HUES64 (cell line): Measurements from ENCODE around the gene CDH23.

Source experiments
- H3K27ac ChIP-seq: 2 replicates; pipeline ENCODE4 v1.7.0; 2013; ENCODE audit warnings: low read depth, low read length, inconsistent platforms
- H3K27me3 ChIP-seq: 2 replicates; pipeline ENCODE4 v1.6.1; 2013; ENCODE audit warnings: mild to moderate bottlenecking, low read length; ENCODE audit not compliant: insufficient read depth
- H3K36me3 ChIP-seq: 2 replicates; pipeline ENCODE4 v1.6.1; 2013; ENCODE audit warnings: mild to moderate bottlenecking, low read length; ENCODE audit not compliant: insufficient read depth
- H3K4me1 ChIP-seq: 2 replicates; pipeline ENCODE4 v1.6.1; 2013; ENCODE audit warnings: mild to moderate bottlenecking, low read length, moderate library complexity; ENCODE audit not compliant: insufficient read depth
- H3K4me3 ChIP-seq: 2 replicates; pipeline ENCODE4 v1.5.1; 2013; ENCODE audit warnings: mild to moderate bottlenecking, low read length, moderate library complexity
- H3K9ac ChIP-seq: 2 replicates; pipeline ENCODE4 v1.6.1; 2013; ENCODE audit warnings: mild to moderate bottlenecking, low read depth, low read length
- H3K9me3 ChIP-seq: 2 replicates; pipeline ENCODE4 v1.6.1; 2013; ENCODE audit warnings: low read depth, low read length; ENCODE audit not compliant: insufficient read depth
- WGBS: fragments of 150-250, 120-280 bp; methylation state at CpG from one replicate; pipeline ENCODE4 v1.1.7; 2013; ENCODE audit warnings: missing lambda C conversion rate; 5-methylcytosine and 5-hydroxymethylcytosine counted together

CDH23 gene

DNA sequence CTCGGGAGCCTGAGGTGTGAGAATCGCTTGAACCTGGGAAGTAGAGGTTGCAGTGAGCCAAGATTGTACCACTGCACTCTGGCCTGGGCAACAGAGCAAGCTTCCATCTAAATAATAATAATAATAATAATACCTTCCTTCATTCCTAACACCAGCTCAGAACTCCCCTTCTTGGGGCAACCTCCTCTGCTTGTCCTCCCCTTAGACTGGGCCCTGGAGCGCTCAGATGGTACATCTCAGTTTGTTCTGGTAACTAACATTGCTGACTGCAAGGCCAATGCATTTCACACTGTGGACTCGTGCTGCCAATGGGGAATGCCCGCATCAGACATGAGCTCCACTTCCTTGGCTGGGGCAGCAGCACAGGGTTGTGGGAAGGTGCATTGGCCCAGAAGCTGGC, 245.3 kb downstream of the CDH23 start:
- H3K27ac ChIP-seq = no peak overlapping the region
- no peaks in the 10 kb centered on the region for H3K9me3 ChIP-seq
- no peak overlapping the region for H3K4me3 ChIP-seq
- no peak overlapping the region for H3K9ac ChIP-seq
- no peaks in the 10 kb centered on the region for H3K36me3 ChIP-seq
- H3K27me3 ChIP-seq = no peaks in the 10 kb centered on the region; the same call in 1 of the 2 replicates
- peaks cover 19% of the 10 kb centered on the region for H3K4me1 ChIP-seq
- WGBS = 87% methylated on average over 5 of the region's 5 CpGs

DNA sequence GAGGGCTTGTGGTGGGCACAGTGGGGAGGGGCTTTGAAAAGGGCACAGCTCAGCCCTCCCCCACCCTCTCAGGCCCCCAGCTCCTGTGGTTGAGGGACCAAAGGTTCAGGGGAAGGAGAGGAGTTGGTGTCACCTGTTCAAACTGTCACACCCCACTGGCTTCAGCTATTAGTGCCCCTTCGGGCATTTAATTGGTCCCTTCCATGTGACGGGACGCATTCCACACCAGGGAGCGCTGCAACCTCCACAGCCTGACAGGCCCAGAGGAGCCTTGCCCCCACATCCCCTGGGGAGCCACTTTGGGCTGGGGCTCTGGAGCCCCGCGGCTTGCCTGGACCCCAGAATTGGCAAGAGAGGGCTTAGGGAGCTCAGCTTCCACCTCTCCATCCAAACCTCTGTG, 247.2 kb downstream of the CDH23 start:
- H3K27ac ChIP-seq = no peak overlapping the region
- WGBS = 86% methylated on average over 6 of the region's 6 CpGs
- no peaks in the 10 kb centered on the region for H3K27me3 ChIP-seq
- no peak overlapping the region for H3K4me3 ChIP-seq
- no peak overlapping the region for H3K9ac ChIP-seq
- H3K36me3 ChIP-seq = no peaks in the 10 kb centered on the region
- peaks cover 21% of the 10 kb centered on the region; the same call in 1 of the 2 replicates for H3K4me1 ChIP-seq
- H3K9me3 ChIP-seq = no peaks in the 10 kb centered on the region

GRCh38 chr10:71644307-71645180, 247.8 kb downstream of the CDH23 start:
- Histone ChIP-seq H3K36me3 (no peaks in the 10 kb centered on the region), H3K4me3 (no peak overlapping the region), H3K9me3 (no peaks in the 10 kb centered on the region), H3K4me1 (peaks cover 23% of the 10 kb centered on the region; the same call in 1 of the 2 replicates), H3K27ac (no peak overlapping the region), H3K9ac (no peak overlapping the region), H3K27me3 (no peaks in the 10 kb centered on the region)
- 85% methylated on average over 6 of the region's 6 CpGs for WGBS

GRCh38 chr10:71645185-71645584, 248.5 kb downstream of the CDH23 start:
- Histone ChIP-seq H3K9ac (no peak overlapping the region), H3K36me3 (no peaks in the 10 kb centered on the region), H3K4me1 (peaks cover 23% of the 10 kb centered on the region; the same call in 1 of the 2 replicates), H3K9me3 (no peaks in the 10 kb centered on the region), H3K27me3 (no peaks in the 10 kb centered on the region), H3K4me3 (no peak overlapping the region), H3K27ac (no peak overlapping the region)
- WGBS = 80% methylated on average over 6 of the region's 6 CpGs

DNA sequence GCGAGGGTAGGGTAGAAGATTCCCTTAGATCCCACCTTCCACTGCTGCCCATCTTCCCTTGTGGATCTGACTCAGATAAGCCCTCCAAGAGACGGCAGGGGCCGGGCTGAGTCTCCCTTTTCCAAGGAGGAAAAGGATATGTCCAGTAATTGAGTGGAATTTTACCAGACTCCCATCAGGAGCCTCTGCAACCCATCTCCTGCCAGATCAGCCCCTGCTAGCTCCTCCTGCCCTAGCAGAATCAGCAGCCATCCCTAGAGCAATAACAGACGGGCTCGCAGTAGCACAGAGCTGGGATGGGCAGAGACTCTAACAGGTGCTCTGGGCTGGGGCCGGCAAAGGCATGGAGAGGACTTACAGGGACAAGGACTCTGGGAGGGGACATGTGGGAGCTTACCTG, 249.3 kb downstream of the CDH23 start:
- Histone ChIP-seq H3K4me1 (peaks cover 20% of the 10 kb centered on the region; the same call in 1 of the 2 replicates), H3K9ac (no peak overlapping the region), H3K4me3 (no peak overlapping the region), H3K36me3 (no peaks in the 10 kb centered on the region), H3K9me3 (no peaks in the 10 kb centered on the region), H3K27ac (no peak overlapping the region), H3K27me3 (no peaks in the 10 kb centered on the region)
- 93% methylated on average over 5 of the region's 6 CpGs for WGBS

GRCh38 chr10:71646592-71647292, 250.0 kb downstream of the CDH23 start:
- no peak overlapping the region for H3K4me3 ChIP-seq
- H3K27me3 ChIP-seq = no peaks in the 10 kb centered on the region
- no peak overlapping the region for H3K9ac ChIP-seq
- H3K27ac ChIP-seq = no peak overlapping the region
- H3K36me3 ChIP-seq = no peaks in the 10 kb centered on the region
- 85% methylated on average over 13 of the region's 13 CpGs for WGBS
- H3K9me3 ChIP-seq = no peaks in the 10 kb centered on the region
- H3K4me1 ChIP-seq = peaks cover 14% of the 10 kb centered on the region; the same call in 1 of the 2 replicates

DNA sequence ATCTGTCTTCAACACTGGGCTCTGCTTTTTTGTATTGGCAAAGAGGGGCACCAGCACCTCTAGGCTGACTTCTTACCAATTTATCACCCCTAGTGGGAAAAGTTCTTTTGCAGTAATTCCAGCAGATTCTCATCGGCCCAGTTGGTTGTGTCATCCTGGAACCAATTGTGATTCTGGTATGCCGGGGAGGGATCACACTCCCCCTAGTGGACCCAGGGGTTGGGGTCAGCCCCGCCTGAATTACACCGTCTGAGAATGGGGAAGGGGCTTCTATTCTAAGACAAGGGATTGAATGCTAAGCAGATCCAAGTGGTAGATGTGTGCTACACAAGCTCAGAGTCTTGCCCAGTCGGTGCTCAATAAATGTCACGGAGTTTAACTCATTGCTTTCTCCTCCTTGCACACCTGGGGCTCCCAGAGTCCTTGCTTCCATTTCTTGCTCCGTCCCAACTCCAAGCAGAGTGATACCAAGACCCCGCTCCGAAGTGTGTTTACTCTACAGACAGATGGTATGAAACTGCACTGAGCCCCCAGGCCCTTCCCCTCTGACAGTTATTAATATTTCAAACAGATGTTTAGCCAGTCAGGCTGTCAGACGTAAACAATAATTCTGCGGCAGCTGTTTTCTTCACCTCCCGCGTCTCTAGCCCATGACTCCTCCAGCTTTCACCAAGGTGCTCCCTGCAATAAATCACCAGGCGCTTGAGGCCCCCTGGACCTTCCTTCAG, 251.0 kb downstream of the CDH23 start:
- Histone ChIP-seq H3K36me3 (no peaks in the 10 kb centered on the region), H3K27me3 (no peaks in the 10 kb centered on the region), H3K9me3 (no peaks in the 10 kb centered on the region), H3K4me1 (peaks cover 14% of the 10 kb centered on the region; the same call in 1 of the 2 replicates), H3K4me3 (no peak overlapping the region), H3K9ac (no peak overlapping the region), H3K27ac (no peak overlapping the region)
- WGBS = 57% methylated on average over 14 of the region's 14 CpGs

DNA sequence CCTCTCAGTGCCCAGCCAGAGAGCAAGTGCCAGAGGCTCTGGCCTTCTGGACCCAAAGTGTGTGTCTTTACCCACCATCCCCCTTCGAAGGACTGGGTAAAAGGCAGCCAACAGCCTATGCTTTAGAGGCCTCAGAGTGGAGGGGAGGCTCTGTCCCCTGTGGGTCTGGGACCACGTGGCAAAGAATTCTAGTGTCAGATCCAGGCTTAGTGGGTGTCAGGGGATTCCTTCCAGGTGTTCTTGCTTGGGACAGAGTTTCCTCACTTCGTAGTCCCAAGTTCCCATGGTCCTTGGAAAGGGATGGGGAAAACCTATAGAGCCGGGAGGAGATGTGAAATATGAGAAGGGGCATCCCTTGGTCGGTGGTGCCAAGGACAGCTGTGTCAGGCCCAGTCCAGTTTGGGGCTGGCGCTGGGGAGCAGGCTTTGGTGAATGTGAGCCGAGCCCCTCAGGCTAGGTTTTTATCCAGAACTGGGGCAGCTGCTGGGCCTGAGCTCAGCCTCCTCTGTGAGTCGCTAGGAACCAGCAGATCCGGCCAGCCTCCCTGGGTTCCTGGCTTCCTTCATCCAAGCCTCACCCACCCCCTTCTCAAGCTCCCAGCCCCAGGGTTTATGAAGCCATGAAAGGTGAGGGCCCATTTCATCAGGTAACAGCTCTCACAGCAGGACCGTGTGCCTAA, 251.7 kb downstream of the CDH23 start:
- H3K9me3 ChIP-seq = no peaks in the 10 kb centered on the region
- H3K4me3 ChIP-seq = no peak overlapping the region
- 74% methylated on average over 10 of the region's 10 CpGs for WGBS
- H3K27ac ChIP-seq = no peak overlapping the region
- no peak overlapping the region for H3K9ac ChIP-seq
- peaks cover 14% of the 10 kb centered on the region; the same call in 1 of the 2 replicates for H3K4me1 ChIP-seq
- H3K27me3 ChIP-seq = no peaks in the 10 kb centered on the region
- H3K36me3 ChIP-seq = no peaks in the 10 kb centered on the region

- no peaks in the 10 kb centered on the region for H3K9me3 ChIP-seq
Observed at GRCh38 chr10:71648933-71649320, 252.2 kb downstream of the CDH23 start.

GRCh38 chr10:71649631-71650030, 252.9 kb downstream of the CDH23 start:
- H3K9me3 ChIP-seq = no peaks in the 10 kb centered on the region
- H3K36me3 ChIP-seq = no peaks in the 10 kb centered on the region
- no peak overlapping the region for H3K27ac ChIP-seq
- H3K4me3 ChIP-seq = no peak overlapping the region
- H3K9ac ChIP-seq = no peak overlapping the region
- WGBS = 94% methylated on average over 4 of the region's 4 CpGs
- peaks cover 14% of the 10 kb centered on the region; the same call in 1 of the 2 replicates for H3K4me1 ChIP-seq
- 0 out of 2 replicates have a peak, but pooled peaks cover 7% of the 10 kb centered on the region for H3K27me3 ChIP-seq

More at GRCh38 chr10:71648933-71649320, 252.2 kb downstream of the CDH23 start:
- H3K4me3 ChIP-seq = no peak overlapping the region
- H3K36me3 ChIP-seq = no peaks in the 10 kb centered on the region
- 80% methylated on average over 7 of the region's 7 CpGs for WGBS
- H3K27ac ChIP-seq = no peak overlapping the region
- no peak overlapping the region for H3K9ac ChIP-seq
- peaks cover 14% of the 10 kb centered on the region; the same call in 1 of the 2 replicates for H3K4me1 ChIP-seq
- 0 out of 2 replicates have a peak, but pooled peaks cover under 1% of the 10 kb centered on the region for H3K27me3 ChIP-seq
